Testis (tissue), 2 donors: Measurements from ENCODE around the gene EML4.

Experiments
- CTCF ChIP-seq, 3 experiments: fragments of 450-650 bp in 2 of 3; fragments of 200-600 bp in 1 of 3; sonication (generic) in 1 of 3; IDR thresholded peaks; one replicate each; pipeline ENCODE4 v1.5.1; 2016 to 2019; ENCODE audit warnings: antibody characterized with exemption in 3 of 3, mild to moderate bottlenecking in 2 of 3, moderate library complexity in 1 of 3
- POLR2A ChIP-seq: fragments of 450-650 bp; IDR thresholded peaks from one replicate; pipeline ENCODE4 v1.6.1; 2017; ENCODE audit warnings: antibody characterized with exemption, mild to moderate bottlenecking, moderate library complexity

- TF ChIP-seq CTCF (IDR thresholded peaks at IDR 0.05): no peak
- TF ChIP-seq POLR2A: no peak
These were observed 49.6 kb downstream of the EML4 start for GRCh38 chr2:42218712-42219111.
